WERI-Rb-1 (cell line): Measurements from ENCODE around the gene TFF3.

ENCODE experiments used
- DNase-seq: peaks from one replicate; pipeline ENCODE4 v3.0.0-alpha.2; 2020
- H3K27ac ChIP-seq: fragments of 250-450 bp; sonication (Bioruptor Pico); 2 replicates; pipeline ENCODE4 v1.5.1; 2020; ENCODE audit warnings: mild to moderate bottlenecking, moderate library complexity
- H3K27me3 ChIP-seq: fragments of 250-450 bp; sonication (Bioruptor Pico); 2 replicates; pipeline ENCODE4 v1.5.1; 2021; ENCODE audit warnings: mild to moderate bottlenecking, low read depth, moderate library complexity; ENCODE audit not compliant: insufficient read depth, severe bottlenecking
- H3K36me3 ChIP-seq: fragments of 250-450 bp; sonication (Bioruptor Pico); 2 replicates; pipeline ENCODE4 v1.5.1; 2020; ENCODE audit warnings: mild to moderate bottlenecking, moderate library complexity
- H3K4me3 ChIP-seq: 2 replicates; pipeline ENCODE4 v1.5.1; 2011; ENCODE audit warnings: low read depth, mild to moderate bottlenecking, control low read depth, low read length
- H3K9me3 ChIP-seq: fragments of 250-450 bp; sonication (Bioruptor Pico); 2 replicates; pipeline ENCODE4 v1.5.1; 2021; ENCODE audit warnings: mild to moderate bottlenecking, moderate library complexity; ENCODE audit not compliant: severe bottlenecking
- CTCF ChIP-seq: IDR thresholded peaks from 2 replicates; pipeline ENCODE4 v1.5.1; 2011; ENCODE audit warnings: low read depth, mild to moderate bottlenecking, control low read depth, inconsistent platforms, low read length

TFF3 gene

GRCh38 chr21:42300045-42300583 lies 15.1 kb downstream of the TFF3 start:
- no peaks in the 10 kb centered on the region for H3K9me3 ChIP-seq
- H3K4me3 ChIP-seq = no peak overlapping the region
- H3K27me3 ChIP-seq = no peaks in the 10 kb centered on the region
- TF ChIP-seq CTCF = no peak
- H3K36me3 ChIP-seq = peaks cover 2% of the 10 kb centered on the region
- H3K27ac ChIP-seq = no peak overlapping the region
- DNase-seq = no peak

- Histone ChIP-seq H3K4me3 (no peak overlapping the region), H3K27me3 (no peaks in the 10 kb centered on the region), H3K27ac (no peak overlapping the region), H3K9me3 (no peaks in the 10 kb centered on the region), H3K36me3 (peaks cover 7% of the 10 kb centered on the region)
- no peak for TF ChIP-seq CTCF
- DNase-seq = no peak
These were observed 15.7 kb downstream of the TFF3 start for GRCh38 chr21:42299324-42300044.

GRCh38 chr21:42298657-42299056 lies 16.6 kb downstream of the TFF3 start:
- Histone ChIP-seq H3K4me3 (no peak overlapping the region), H3K9me3 (no peaks in the 10 kb centered on the region), H3K36me3 (peaks cover 9% of the 10 kb centered on the region), H3K27ac (no peak overlapping the region), H3K27me3 (no peaks in the 10 kb centered on the region)
- TF ChIP-seq CTCF = no peak
- no peak for DNase-seq

- Histone ChIP-seq H3K27me3 (no peaks in the 10 kb centered on the region), H3K9me3 (no peaks in the 10 kb centered on the region), H3K36me3 (peaks cover 11% of the 10 kb centered on the region), H3K4me3 (no peak overlapping the region), H3K27ac (no peak overlapping the region)
- TF ChIP-seq CTCF = no peak
- DNase-seq = no peak
These were observed 17.0 kb downstream of the TFF3 start for GRCh38 chr21:42298237-42298636.

GRCh38 chr21:42297377-42297776 lies 17.8 kb downstream of the TFF3 start:
- H3K27ac ChIP-seq = no peak overlapping the region
- DNase-seq = no peak
- no peaks in the 10 kb centered on the region for H3K27me3 ChIP-seq
- no peaks in the 10 kb centered on the region for H3K9me3 ChIP-seq
- no peak for TF ChIP-seq CTCF
- H3K36me3 ChIP-seq = peaks cover 11% of the 10 kb centered on the region
- H3K4me3 ChIP-seq = no peak overlapping the region

- Histone ChIP-seq H3K9me3 (no peaks in the 10 kb centered on the region), H3K27ac (no peak overlapping the region), H3K4me3 (no peak overlapping the region), H3K36me3 (peaks cover 18% of the 10 kb centered on the region), H3K27me3 (no peaks in the 10 kb centered on the region)
- TF ChIP-seq CTCF = no peak
- no peak for DNase-seq
These were observed 18.7 kb downstream of the TFF3 start for GRCh38 chr21:42296501-42296900.
